HepG2 (cell line): ENCODE data around the gene ZFHX3. TPM values are rescaled to one million over a fixed set of nuclear protein-coding genes. Genes with fewer than 3 reads are reported as not detected.

Experiments
- ATAC-seq: fragments of 200-7000 bp; cut with Tn5 transposase; 3 replicates; pipeline ENCODE4 v1.9.1; 2020; ENCODE audit warnings: mild to moderate bottlenecking, moderate library complexity
- BruUV-seq: library from RNA; stranded (reverse); fragments of 400-500 nt; replicated peaks from 2 replicates; lab custom pipeline; 2021; lab: Mats Ljungman, UMichigan
- CTCF ChIA-PET: fragments of 300-600 bp; formaldehyde crosslinking; extraction: SDS; loops from one replicate; lab custom pipeline; 2021; ENCODE audit warnings: low total read pairs, inconsistent platforms, low intra/inter-chr PET ratio; lab: Yijun Ruan, JAX
- POLR2A ChIA-PET: fragments of 350-600 bp; sonication (Branson Sonifier 250); formaldehyde crosslinking; loops from one replicate; lab custom pipeline; 2020; ENCODE audit warnings: antibody characterized with exemption, inconsistent platforms; lab: Yijun Ruan, JAX
- DNase-seq: peaks from one replicate; pipeline ENCODE4 v3.0.0-alpha.2; 2015; ENCODE audit warnings: low spot score
- FAIRE-seq: peaks from 3 replicates; lab custom pipeline; 2011; peaks lifted over from hg19 to GRCh38; lab: Jason Lieb, UNC
- H2AFZ ChIP-seq: one replicate; pipeline ENCODE4 v1.6.1; 2011; ENCODE audit warnings: low read length, inconsistent platforms
- H3K27ac ChIP-seq: fragments of 300-600 bp; 3 replicates; pipeline ENCODE4 v1.8.0; 2011; ENCODE audit warnings: mixed run types, mild to moderate bottlenecking, mixed read lengths, low read length, inconsistent platforms; ENCODE audit not compliant: insufficient read depth; ENCODE audit errors: extremely low read length
- H3K27me3 ChIP-seq, 2 experiments: fragments of 200-600 bp in 1 of 2; 2 replicates in 1 of 2; 3 replicates in 1 of 2; pipeline versions ENCODE4 v1.6.0 to v1.8.0; 2011; ENCODE audit warnings: low read length in 2 of 2, mild to moderate bottlenecking in 2 of 2, moderate library complexity in 2 of 2, inconsistent platforms in 1 of 2; ENCODE audit not compliant: insufficient read depth in 2 of 2, control insufficient read depth in 1 of 2
- H3K36me3 ChIP-seq, 2 experiments: fragments of 200-600 bp in 1 of 2; replicated peaks in 1 of 2; 2 replicates in 1 of 2; 3 replicates in 1 of 2; pipeline versions ENCODE4 v1.5.1 to v1.8.0; 2011; ENCODE audit warnings: low read length in 2 of 2, inconsistent platforms in 1 of 2; ENCODE audit not compliant: insufficient read depth in 2 of 2, control insufficient read depth in 1 of 2
- H3K4me1 ChIP-seq: 2 replicates; pipeline ENCODE4 v1.5.1; 2012; ENCODE audit warnings: low read length, inconsistent platforms; ENCODE audit not compliant: insufficient read depth
- H3K4me2 ChIP-seq: 2 replicates; pipeline ENCODE4 v1.6.0; 2011; ENCODE audit warnings: low read depth, low read length, inconsistent platforms
- H3K4me3 ChIP-seq, 3 experiments: fragments of 200-600 bp in 1 of 3; sonication (generic), shearing (Covaris generic) in 1 of 3; replicated peaks in 1 of 3; 2 replicates each; pipeline ENCODE4 v1.5.1; 2011 to 2016; ENCODE audit warnings: low read length in 3 of 3, inconsistent platforms in 2 of 3, low read depth in 2 of 3, mild to moderate bottlenecking in 2 of 3, control low read depth in 1 of 3, mixed read lengths in 1 of 3; ENCODE audit not compliant: insufficient read depth in 1 of 3
- H3K79me2 ChIP-seq: one replicate; pipeline ENCODE4 v1.6.1; 2011; ENCODE audit warnings: low read length, inconsistent platforms; ENCODE audit not compliant: insufficient read depth
- H3K9ac ChIP-seq: 2 replicates; pipeline ENCODE4 v1.6.0; 2011; ENCODE audit warnings: mild to moderate bottlenecking, low read depth, low read length, inconsistent platforms; ENCODE audit not compliant: insufficient read depth
- H3K9me3 ChIP-seq: 2 replicates; pipeline ENCODE4 v1.5.1; 2012; ENCODE audit warnings: mild to moderate bottlenecking, low read length
- H4K20me1 ChIP-seq: 2 replicates; pipeline ENCODE4 v1.6.0; 2011; ENCODE audit warnings: inconsistent platforms, mild to moderate bottlenecking, low read length, moderate library complexity; ENCODE audit not compliant: insufficient read depth
- MAFK ChIP-seq, 2 experiments: IDR thresholded peaks in 1 of 2; conservative IDR thresholded peaks in 1 of 2; 2 replicates each; pipeline ENCODE4 v1.6.1; 2011; ENCODE audit warnings: improper control_type of control experiment in 2 of 2, low read length in 2 of 2
- MYC ChIP-seq: sonication (generic); formaldehyde crosslinking; IDR thresholded peaks from 2 replicates; pipeline ENCODE4 v1.9.0; 2021; ENCODE audit warnings: missing genetic modification reagents, borderline replicate concordance
- SALL1 ChIP-seq: sonication (generic); formaldehyde crosslinking; IDR thresholded peaks from 2 replicates; pipeline ENCODE4 v1.8.0; 2022; ENCODE audit warnings: mild to moderate bottlenecking, missing genetic modification reagents
- WGBS: methylation state at CpG from one replicate; pipeline ENCODE4 v1.1.6; 2017; ENCODE audit warnings: low lambda C conversion rate; 5-methylcytosine and 5-hydroxymethylcytosine counted together
- in situ Hi-C: cut with HindIII; loops from 2 replicates; pipeline ENCODE4 v1.10.0; 2017; ENCODE audit warnings: low pct_unique_long_range_greater_than_20kb; ENCODE audit not compliant: extremely low pct_ligation_motif_present
- intact Hi-C: fragments of 100-400 bp; cut with micrococcal nuclease; formaldehyde crosslinking; loops from one replicate; pipeline ENCODE4 v1.10.0; 2022; ENCODE audit not compliant: unreplicated experiment
- polyA plus RNA-seq, 8 experiments: library from polyadenylated mRNA; depleted of rRNA in 3 of 8; stranded (reverse) in 7 of 8; unstranded in 1 of 8; fragments of >200 nt; fragmentation: Illumina TruSeq in 4 of 8; extraction: Trizol in 4 of 8; gene quantifications; 2 replicates each; pipeline versions ENCODE4 v1.2.1 to v1.2.3, GENCODE V29; 2011 to 2016; ENCODE audit warnings: low read depth in 4 of 8, missing spikeins in 1 of 8, mixed read lengths in 1 of 8; ENCODE audit not compliant: insufficient read depth in 1 of 8
- total RNA-seq, 5 experiments: library from RNA; depleted of rRNA; stranded (reverse); fragments of >200 nt; fragmentation: Illumina TruSeq; extraction: Trizol; gene quantifications; 2 replicates each; pipeline ENCODE4 v1.2.3, GENCODE V29; 2016; ENCODE audit warnings: low read depth in 1 of 5
- TF ChIP-seq, protein P1 (sequence below): IDR thresholded peaks from 2 replicates; pipeline ENCODE4 v1.6.1; 2012; ENCODE audit warnings: low read depth, low read length, improper control_type of control experiment
- TF ChIP-seq, protein P2 (sequence below), 2 experiments: fragments of 450-650 bp in 1 of 2; sonication (generic) in 1 of 2; formaldehyde crosslinking; IDR thresholded peaks; 2 replicates each; pipeline versions ENCODE4 v1.5.0 to v1.8.0; 2020 to 2022; ENCODE audit warnings: mild to moderate bottlenecking in 1 of 2, missing genetic modification reagents in 1 of 2

ZFHX3 gene
- total and polyA plus RNA-seq, 2 of the 13 experiments (the other 11 are each of a cell fraction or from before 2014, with no cell fraction given): 5.0 to 6.0 TPM

DNA sequence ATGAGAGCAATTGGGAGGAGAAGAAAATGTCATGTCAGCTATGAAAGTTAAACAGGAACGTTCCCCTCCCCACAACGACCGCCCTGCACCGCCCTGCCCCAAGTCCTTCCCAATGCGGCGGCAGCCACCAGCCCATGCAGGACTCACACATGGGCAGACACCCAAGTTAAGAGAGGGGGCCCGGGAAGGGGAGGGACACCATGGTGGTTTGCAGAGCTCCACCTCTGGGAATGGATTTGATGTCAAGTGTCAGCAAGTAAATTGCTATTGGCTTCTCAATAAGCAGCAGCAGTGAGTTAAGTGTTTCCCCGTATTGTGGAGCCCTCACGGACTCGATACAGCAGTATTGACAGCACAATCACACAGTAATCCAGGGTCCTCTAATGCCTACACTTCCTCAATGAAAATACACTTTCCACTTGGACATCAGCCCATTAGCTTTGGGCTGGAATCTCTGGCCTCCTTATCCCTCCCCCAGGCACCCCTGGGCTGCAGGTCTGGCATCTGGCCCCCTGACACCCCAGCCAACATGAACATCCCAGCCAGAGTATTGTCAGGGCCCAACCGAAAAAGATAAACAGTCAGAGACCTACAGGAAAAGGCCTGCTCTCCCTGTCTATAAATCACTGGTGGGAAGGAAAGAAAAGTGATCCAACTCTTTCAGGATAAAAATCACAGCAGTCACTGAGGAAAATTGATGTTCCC, 22.6 kb downstream of the ZFHX3 start:
- H2AFZ ChIP-seq: no peak overlapping the region
- H3K4me1 ChIP-seq: peaks cover 94% of the 10 kb centered on the region
- no peak overlapping the region for H3K4me2 ChIP-seq
- FAIRE-seq (no peak), ATAC-seq (no peak), DNase-seq (no peak)
- 91% methylated on average over 11 of the region's 11 CpGs for WGBS
- BruUV-seq: no TSS peak
- in situ Hi-C loops (no loop called here), intact Hi-C loops (no loop called here)
- H3K9ac ChIP-seq: no peak overlapping the region
- TF ChIP-seq MYC (CRISPR knock-in tag) (0 out of 2 replicates have a peak, but pooled peaks have one; percentile 24), MAFK (conservative IDR thresholded peaks at IDR 0.05 in 1 of 2, IDR thresholded peaks at IDR 0.05 in 1 of 2; ENCODE audit: low read length in 2 of 2) (peak in 1 of 2 experiments; percentile 21; a peak in 2 of 4 replicates), SALL1 (CRISPR knock-in tag) (no peak)
- TF ChIP-seq, protein P1, sequence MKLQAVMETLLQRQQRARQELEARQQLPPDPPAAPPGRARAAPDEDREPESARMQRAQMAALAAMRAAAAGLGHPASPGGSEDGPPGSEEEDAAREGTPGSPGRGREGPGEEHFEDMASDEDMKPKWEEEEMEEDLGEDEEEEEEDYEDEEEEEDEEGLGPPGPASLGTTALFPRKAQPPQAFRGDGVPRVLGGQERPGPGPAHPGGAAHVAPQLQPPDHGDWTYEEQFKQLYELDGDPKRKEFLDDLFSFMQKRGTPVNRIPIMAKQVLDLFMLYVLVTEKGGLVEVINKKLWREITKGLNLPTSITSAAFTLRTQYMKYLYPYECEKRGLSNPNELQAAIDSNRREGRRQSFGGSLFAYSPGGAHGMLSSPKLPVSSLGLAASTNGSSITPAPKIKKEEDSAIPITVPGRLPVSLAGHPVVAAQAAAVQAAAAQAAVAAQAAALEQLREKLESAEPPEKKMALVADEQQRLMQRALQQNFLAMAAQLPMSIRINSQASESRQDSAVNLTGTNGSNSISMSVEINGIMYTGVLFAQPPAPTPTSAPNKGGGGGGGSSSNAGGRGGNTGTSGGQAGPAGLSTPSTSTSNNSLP: no peak
- TF ChIP-seq, protein P2, sequence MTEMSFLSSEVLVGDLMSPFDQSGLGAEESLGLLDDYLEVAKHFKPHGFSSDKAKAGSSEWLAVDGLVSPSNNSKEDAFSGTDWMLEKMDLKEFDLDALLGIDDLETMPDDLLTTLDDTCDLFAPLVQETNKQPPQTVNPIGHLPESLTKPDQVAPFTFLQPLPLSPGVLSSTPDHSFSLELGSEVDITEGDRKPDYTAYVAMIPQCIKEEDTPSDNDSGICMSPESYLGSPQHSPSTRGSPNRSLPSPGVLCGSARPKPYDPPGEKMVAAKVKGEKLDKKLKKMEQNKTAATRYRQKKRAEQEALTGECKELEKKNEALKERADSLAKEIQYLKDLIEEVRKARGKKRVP (CRISPR knock-in tag; IDR thresholded peaks at IDR 0.05): no peak
- H3K79me2 ChIP-seq: peaks cover 95% of the 10 kb centered on the region
- no peaks in the 10 kb centered on the region for H3K27me3 ChIP-seq
- CTCF ChIA-PET: no interaction called here
- no peak overlapping the region for H3K4me3 ChIP-seq
- no peak overlapping the region for H3K27ac ChIP-seq
- H3K36me3 ChIP-seq: peaks cover 3 to 16% of the 10 kb centered on the region in 2 experiments; a peak in 3 of 5 replicates
- no peaks in the 10 kb centered on the region for H3K9me3 ChIP-seq
- peaks cover 35% of the 10 kb centered on the region for H4K20me1 ChIP-seq
- POLR2A ChIA-PET: interaction anchor here (0.8 to 1.1 kb wide), 2 partner anchors 23 to 29 kb away, joined by 3 to 6 read pairs; partner anchors contain the start of gene ZFHX3
